Measurements from ENCODE around the gene SRSF4. TPM values are rescaled to one million over a fixed set of nuclear protein-coding genes. Genes with fewer than 3 reads are reported as not detected.

SRSF4 gene
- total and polyA plus RNA-seq, 9 of the 15 experiments (the other 6 are each of a cell fraction or from before 2014, with no cell fraction given), result 15.9 to 132 (median 82.0) TPM

GRCh38 chr1:29202584-29203340 lies 21.1 kb upstream of the SRSF4 start (continued):
- TF ChIP-seq TAL1 (IDR thresholded peaks at IDR 0.05) (peak; percentile 84), FOXK2 (conservative IDR thresholded peaks at IDR 0.05 in 1 of 2, IDR thresholded peaks at IDR 0.05 in 1 of 2; ENCODE audit: low read depth in 2 of 2) (peak; percentile 72 to 78), NCOR1 (IDR thresholded peaks at IDR 0.05) (peak; percentile 80), ZNF407 (IDR thresholded peaks at IDR 0.05; ENCODE audit: low read depth) (no peak), ARID3B (CRISPR knock-in tag; IDR thresholded peaks at IDR 0.05; ENCODE audit: borderline replicate concordance) (no peak), ZBTB7A (IDR thresholded peaks at IDR 0.05; ENCODE audit: borderline replicate concordance, control insufficient read depth, low read depth, low read length) (peak; percentile 5; the same call in 1 of the 2 replicates), NUFIP1 (IDR thresholded peaks at IDR 0.05; ENCODE audit: partially characterized antibody) (no peak), PKNOX1 (IDR thresholded peaks at IDR 0.05) (peak; percentile 87), GABPB1 (CRISPR knock-in tag; IDR thresholded peaks at IDR 0.05) (peak; percentile 60), ZNF507 (tag; conservative IDR thresholded peaks at IDR 0.05) (no peak), SMC3 (conservative IDR thresholded peaks at IDR 0.05; ENCODE audit: insufficient read depth, low read depth, low read length) (peak; percentile 97), SFPQ (IDR thresholded peaks at IDR 0.05; ENCODE audit: low read depth, low read length) (no peak), ELF2 (CRISPR knock-in tag; IDR thresholded peaks at IDR 0.05) (no peak), ZKSCAN8 (CRISPR knock-in tag; IDR thresholded peaks at IDR 0.05) (0 out of 2 replicates have a peak, but pooled peaks have one; percentile 16), CBFA2T2 (conservative IDR thresholded peaks at IDR 0.05) (peak; percentile 84)

All from K562 (cell line).